NOMO-1 treated with dmso at 0.1 percent for 144 hours (cell line): Measurements from ENCODE around the gene PRTFDC1.
"Not testable (repeated sequence)": the region's sequence is repeated elsewhere in the genome, so short reads cannot be mapped to it uniquely, and the experiment has no call there.

ENCODE experiments used
- DNase-seq: peaks from one replicate; lab custom pipeline; 2025; ENCODE audit not compliant: unreplicated experiment; lab: John Stamatoyannopoulos, UW

The PRTFDC1 gene

DNA sequence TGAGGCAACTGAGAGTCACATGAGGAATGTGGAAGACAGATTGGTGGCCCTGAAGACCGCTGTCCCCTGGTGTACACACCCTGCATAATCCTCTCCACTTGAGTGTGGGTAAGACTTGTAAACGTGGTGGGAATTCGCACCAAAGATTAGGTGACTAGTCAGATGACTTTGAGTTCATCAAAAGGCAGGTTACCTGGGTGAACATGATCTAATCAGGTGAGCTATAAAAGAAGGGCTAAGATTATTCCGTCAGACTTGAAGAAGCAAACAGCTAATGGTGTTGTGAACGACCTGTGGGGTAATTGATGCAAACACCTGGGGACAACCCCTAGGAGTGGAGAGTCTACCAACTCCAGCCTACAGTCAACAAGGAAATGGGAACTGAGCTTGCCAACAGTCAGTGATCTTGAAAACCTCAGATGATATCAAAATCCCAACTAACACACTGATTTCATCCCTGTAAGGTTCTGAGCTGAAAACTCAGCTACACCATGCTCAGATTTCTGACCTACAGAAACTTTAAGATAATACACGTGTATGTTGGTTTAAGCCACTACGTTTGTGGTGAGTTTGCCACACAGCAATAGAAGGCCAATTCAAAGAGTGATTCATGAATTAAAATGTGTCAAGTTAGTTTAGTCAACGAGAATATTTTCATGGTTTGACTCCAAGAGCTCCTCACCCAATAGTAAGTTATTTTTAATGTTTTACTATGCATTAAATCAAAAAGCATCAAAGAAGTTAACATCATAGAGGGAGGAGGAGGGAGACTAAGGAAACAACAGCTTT, 16.7 kb downstream of the PRTFDC1 start:
- no peak for DNase-seq

GRCh38 chr10:24931236-24931635, 21.2 kb downstream of the PRTFDC1 start:
- DNase-seq, result no peak

- DNase-seq, result no peak
Observed at GRCh38 chr10:24930427-24930826, 22.0 kb downstream of the PRTFDC1 start.

GRCh38 chr10:24929904-24930303, 22.5 kb downstream of the PRTFDC1 start:
- DNase-seq, result no peak

DNA sequence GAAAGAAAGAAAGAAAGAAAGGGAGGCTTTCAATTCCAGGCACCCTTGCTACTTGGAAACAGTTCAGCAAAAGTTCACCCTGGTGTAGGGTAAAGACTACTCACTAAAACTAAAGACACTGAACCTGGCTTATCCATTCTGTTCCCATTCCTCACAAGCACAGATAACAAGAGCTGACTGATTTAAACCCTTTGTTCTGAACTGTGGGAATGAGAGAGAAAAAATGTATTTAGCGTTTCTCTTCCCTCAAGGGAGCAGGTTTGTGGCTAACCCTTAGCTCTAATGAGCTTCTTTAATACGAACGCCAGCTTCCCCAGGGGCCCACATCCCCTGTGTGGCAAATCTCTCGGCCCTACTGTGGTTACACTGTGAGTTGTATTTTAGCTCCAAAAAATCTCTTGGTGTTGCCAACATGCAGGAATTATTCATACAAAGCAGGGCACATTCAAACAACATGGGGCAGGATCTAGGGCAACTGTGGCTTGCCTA, 23.3 kb downstream of the PRTFDC1 start:
- DNase-seq, result no peak

DNA sequence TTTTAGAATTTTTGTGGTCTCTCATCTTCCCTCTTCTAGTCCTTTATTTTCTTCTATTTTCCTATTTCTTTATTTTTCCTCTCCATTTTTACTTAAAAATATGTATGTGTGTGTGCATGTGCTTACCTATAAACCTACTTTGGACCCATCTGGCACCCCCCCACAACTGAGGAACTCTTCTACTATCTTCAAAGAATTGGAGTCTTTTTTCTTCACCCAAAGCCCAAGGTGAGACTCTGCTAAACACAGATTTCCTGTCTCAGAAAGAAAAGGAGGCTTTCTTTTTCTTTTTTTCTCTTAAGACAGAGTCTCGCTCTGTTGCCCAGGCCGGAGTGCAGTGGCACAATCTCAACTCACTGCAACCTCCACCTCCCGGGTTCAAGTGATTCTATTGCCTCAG, 24.2 kb downstream of the PRTFDC1 start:
- no peak for DNase-seq

GRCh38 chr10:24926557-24926956, 25.8 kb downstream of the PRTFDC1 start:
- no peak for DNase-seq

DNA sequence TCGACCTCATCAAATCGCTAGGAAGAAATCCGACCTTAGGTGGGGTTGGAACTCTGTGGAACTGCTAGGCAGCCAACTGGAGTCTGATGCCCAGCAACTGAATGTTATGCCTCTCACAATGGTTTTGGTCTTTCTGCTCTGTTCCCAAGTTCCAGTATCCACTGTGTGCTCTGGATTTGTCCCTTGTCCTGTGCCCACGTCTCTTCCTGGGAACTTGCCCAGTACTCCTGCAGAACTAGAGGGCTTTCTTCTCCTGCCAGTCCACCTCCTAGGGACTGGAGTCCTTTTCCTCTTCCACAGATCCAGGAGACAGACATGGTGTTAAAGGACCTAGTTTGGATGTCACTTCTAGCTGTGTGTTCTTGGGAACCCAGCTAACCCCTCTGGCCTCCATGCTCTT, 26.6 kb downstream of the PRTFDC1 start:
- DNase-seq, result no peak

DNA sequence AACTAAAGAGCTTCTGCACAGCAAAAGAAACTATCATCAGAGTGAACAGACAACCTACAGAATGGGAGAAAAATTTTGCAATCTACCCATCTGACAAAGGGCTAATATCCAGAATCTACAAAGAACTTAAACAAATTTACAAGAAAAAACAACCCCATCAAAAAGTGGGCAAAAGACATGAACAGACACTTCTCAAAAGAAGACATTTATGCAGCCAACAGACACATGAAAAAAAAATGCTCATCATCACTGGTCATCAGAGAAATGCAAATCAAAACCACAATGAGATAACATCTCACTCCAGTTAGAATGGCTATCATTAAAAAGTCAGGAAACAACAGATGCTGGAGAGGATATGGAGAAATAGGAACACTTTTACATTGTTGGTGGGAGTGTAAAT, 27.9 kb downstream of the PRTFDC1 start:
- DNase-seq, result not testable (repeated sequence)

DNA sequence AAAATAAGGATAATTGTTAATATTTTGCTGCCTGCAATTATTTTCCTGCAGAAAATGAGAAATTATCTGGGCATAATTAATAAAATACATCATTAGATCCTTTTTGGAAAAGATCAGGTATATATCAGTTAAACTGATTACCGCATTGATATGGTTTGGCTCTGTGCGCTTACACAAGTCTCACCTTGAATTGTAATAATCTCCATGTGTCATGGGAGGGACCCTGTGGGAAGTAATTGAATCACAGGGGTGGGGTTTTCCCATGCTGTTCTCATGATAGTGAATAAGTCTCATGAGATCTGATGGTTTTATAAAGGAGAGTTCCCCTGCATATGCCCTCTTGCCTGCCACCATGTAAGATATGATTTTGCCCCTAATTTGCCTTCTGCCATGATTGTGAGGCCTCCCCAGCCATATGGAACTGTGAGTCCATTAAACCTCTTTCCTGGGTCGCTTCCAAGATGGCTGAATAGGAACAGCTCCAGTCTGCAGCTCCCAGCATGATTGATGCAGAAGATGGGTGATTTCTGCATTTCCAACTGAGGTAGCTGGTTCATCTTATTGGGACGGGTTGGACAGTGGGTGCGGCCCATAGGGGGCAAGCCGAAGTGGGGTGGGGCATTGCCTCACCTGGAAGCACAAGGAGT, 30.1 kb downstream of the PRTFDC1 start:
- DNase-seq, result not testable (repeated sequence)

GRCh38 chr10:24920907-24921881, 31.2 kb downstream of the PRTFDC1 start:
- DNase-seq, result peak; percentile 47

GRCh38 chr10:24920192-24920591, 32.2 kb downstream of the PRTFDC1 start:
- not testable (repeated sequence) for DNase-seq

DNA sequence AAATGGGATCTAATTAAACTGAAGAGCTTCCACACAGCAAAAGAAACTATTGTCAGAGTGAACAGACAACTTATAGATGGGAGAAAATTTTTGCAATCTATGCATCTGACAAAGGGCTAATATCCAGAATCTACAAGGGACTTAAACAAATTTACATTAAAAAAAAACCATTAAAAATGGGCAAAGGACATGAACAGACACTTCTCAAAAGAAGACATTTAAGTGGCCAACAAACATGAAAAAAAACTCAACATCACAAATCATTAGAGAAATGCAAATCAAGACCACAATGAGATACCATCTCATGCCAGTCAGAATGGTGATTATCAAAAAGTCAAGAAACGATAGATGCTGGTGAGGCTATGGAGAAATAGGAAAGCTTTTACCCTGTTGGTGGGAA, 32.8 kb downstream of the PRTFDC1 start:
- DNase-seq, result not testable (repeated sequence)

- no peak for DNase-seq
Observed at GRCh38 chr10:24917979-24918378, 34.4 kb downstream of the PRTFDC1 start.

GRCh38 chr10:24917493-24917892, 34.9 kb downstream of the PRTFDC1 start:
- no peak for DNase-seq

- no peak for DNase-seq
Observed at GRCh38 chr10:24916365-24916764, 36.0 kb downstream of the PRTFDC1 start.

DNA sequence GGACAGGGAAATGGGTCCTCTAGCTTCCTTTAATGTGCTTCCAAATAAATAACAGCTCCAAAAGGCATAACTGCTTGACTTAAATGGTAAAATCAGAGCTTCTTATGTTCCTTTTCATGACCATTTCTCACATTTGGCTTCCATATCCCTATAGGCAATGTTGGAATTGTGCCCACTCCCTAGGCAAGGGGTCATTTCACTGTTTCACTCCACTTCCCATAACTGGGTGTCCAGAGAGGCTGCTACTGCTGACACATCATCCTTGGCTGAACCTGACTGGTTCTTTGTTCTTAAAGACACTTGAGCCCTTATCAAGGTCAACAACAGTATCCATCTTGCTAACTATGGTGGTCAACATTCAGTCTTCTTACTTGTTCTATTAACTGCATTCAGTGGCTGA, 37.1 kb downstream of the PRTFDC1 start:
- DNase-seq, result no peak

GRCh38 chr10:24914148-24914547, 38.3 kb downstream of the PRTFDC1 start:
- no peak for DNase-seq

DNA sequence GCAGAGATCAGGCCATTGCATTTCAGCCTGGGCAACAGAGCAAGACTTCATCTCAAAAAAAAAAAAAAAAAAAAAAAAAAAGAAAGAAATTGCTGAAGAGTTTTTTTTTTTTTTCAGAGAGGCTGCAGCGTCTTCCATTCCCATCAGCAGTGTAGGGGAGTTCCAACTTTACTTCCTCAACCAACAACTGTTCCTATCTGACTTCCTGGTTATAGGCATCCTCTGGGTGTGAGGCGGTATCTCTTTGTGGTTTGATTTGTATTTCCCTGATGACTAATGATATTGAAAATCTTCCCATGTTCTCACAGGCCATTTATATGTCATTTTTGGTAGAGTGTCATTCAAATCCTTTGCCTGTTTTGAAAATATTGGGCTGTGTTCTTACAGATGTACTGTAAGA, 40.2 kb downstream of the PRTFDC1 start:
- DNase-seq, result no peak

GRCh38 chr10:24911029-24911428, 41.4 kb downstream of the PRTFDC1 start:
- DNase-seq, result peak; percentile 60

- no peak for DNase-seq
Observed at GRCh38 chr10:24910574-24910973, 41.8 kb downstream of the PRTFDC1 start.
